ENCODE measurements around the gene ATP1A1.

DNA sequence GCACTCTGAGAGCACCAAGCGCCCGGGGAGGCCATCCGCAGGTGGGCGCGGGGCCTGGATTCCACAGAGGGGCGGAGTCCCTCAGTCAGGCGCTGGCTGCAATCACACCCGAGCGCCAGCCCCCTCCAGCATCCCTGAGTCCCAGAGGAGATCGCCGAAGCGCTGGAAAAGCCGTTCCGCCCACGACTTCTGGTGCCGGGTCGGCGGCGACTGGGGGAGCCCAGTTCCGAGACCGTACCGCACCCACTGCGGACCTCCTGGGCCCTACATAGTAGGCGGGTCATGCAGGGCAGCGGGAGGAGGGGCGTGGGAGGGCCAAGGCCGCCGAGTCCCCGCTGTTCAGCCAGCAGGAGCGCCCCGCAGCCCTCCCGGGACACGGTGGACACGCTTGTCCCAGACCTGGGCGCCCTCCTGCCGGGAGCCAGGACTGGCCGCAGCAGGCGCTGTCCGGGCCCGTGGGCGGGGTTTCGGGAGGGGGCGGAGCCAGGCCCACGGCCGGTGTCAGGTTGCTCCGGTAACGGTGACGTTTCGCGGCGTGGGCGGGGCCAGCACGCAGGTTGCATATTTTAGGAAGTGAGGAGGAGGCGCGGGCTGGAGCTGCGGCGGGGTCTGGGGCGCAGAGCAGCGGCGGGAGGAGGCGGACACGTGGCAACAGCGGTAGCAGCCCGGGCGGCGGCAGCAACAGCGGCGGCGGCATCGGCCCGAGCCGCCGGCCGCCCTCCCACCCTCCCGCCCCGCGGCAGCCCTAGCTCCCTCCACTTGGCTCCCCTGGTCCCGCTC lies at the start of gene ATP1A1:
- TF ChIP-seq, protein P1, sequence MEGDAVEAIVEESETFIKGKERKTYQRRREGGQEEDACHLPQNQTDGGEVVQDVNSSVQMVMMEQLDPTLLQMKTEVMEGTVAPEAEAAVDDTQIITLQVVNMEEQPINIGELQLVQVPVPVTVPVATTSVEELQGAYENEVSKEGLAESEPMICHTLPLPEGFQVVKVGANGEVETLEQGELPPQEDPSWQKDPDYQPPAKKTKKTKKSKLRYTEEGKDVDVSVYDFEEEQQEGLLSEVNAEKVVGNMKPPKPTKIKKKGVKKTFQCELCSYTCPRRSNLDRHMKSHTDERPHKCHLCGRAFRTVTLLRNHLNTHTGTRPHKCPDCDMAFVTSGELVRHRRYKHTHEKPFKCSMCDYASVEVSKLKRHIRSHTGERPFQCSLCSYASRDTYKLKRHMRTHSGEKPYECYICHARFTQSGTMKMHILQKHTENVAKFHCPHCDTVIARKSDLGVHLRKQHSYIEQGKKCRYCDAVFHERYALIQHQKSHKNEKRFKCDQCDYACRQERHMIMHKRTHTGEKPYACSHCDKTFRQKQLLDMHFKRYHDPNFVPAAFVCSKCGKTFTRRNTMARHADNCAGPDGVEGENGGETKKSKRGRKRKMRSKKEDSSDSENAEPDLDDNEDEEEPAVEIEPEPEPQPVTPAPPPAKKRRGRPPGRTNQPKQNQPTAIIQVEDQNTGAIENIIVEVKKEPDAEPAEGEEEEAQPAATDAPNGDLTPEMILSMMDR (conservative IDR thresholded peaks at IDR 0.05; ENCODE audit: low read depth in 2 of 2) = no peak
- TF ChIP-seq POLR2AphosphoS5 (IDR thresholded peaks at IDR 0.05; ENCODE audit: low read depth) (peak; percentile 86), CREB1 (CRISPR knock-in tag; IDR thresholded peaks at IDR 0.05; ENCODE audit: low read depth) (peak; percentile 87), REST (IDR thresholded peaks at IDR 0.05; ENCODE audit: unreplicated experiment) (no peak), ZNF114 (CRISPR knock-in tag; IDR thresholded peaks at IDR 0.05) (no peak), EZH2phosphoT487 (IDR thresholded peaks at IDR 0.05; ENCODE audit: unreplicated experiment) (no peak), EZH2 (IDR thresholded peaks at IDR 0.05; ENCODE audit: low read depth, unreplicated experiment) (no peak), JUNB (IDR thresholded peaks at IDR 0.05; ENCODE audit: unreplicated experiment) (no peak), ZNF331 (CRISPR knock-in tag; IDR thresholded peaks at IDR 0.05; ENCODE audit: low read depth) (no peak), NANOG (IDR thresholded peaks at IDR 0.05; ENCODE audit: borderline replicate concordance) (no peak), ZNF462 (CRISPR knock-in tag; IDR thresholded peaks at IDR 0.05) (no peak)
- TF ChIP-seq, protein P2, sequence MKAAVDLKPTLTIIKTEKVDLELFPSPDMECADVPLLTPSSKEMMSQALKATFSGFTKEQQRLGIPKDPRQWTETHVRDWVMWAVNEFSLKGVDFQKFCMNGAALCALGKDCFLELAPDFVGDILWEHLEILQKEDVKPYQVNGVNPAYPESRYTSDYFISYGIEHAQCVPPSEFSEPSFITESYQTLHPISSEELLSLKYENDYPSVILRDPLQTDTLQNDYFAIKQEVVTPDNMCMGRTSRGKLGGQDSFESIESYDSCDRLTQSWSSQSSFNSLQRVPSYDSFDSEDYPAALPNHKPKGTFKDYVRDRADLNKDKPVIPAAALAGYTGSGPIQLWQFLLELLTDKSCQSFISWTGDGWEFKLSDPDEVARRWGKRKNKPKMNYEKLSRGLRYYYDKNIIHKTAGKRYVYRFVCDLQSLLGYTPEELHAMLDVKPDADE (IDR thresholded peaks at IDR 0.05) = no peak
